Measurements from ENCODE around the gene ZNF219. TPM values are rescaled to one million over a fixed set of nuclear protein-coding genes. Genes with fewer than 3 reads are reported as not detected.
A peak's percentile ranks its signal among the peaks of the same experiment; 100 is the strongest.

The ZNF219 gene
- total and polyA plus RNA-seq, 2 of the 13 experiments (the other 11 are each of a cell fraction or from before 2014, with no cell fraction given), result 34.5 to 36.6 TPM

DNA sequence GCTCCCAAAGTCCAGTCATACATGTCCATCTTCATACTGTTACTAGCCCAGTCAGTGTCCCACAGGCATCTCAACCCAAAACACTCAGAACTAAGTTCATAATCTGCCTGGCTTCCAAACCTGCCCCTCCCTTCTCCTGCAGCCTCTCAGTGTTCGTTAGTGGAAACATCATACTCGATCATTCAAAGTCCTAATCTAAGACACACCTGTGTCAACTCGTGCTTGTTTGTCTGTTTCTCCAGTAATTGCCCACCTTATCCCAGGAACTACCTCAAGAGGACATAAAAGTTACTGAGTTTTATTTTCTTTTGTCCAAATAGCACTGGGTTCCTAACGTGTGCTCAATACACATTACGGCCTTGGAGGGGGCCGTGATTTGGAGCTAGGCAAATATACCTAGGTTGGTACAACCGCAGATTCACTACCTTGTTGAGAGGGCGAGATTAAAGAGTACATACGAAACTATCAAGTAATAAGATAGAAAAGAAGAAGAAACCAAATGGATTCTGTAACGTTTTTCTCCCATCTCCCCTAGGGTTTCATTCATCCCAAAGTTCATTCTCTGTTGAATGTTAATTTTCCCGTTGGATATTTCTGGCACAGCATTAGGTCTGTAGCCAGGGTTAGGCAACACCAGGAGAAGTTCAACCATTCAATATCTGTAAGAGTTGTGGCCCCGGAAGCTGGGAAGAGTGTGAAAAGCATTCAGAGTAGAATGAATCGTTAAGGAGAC, 37.7 kb downstream of the ZNF219 start:
- ChIA-PET CTCF (ENCODE audit: low intra/inter-chr PET ratio, low total read pairs) (interaction anchor here (1.7 to 1.9 kb wide), 2 partner anchors 46 kb away, joined by 4 to 5 read pairs; no protein-coding TSS in a partner anchor), POLR2A (interaction anchor here (1.2 to 2.8 kb wide), 10 partner anchors 9 to 46 kb away, joined by 4 to 59 read pairs (median 8); partner anchors contain the start of genes ARHGEF40, NDRG2 and ZNF219)
- Histone ChIP-seq H3K27ac (ENCODE audit: extremely low read length, insufficient read depth, low read length) (peak overlapping the region; percentile 71), H3K4me1 (ENCODE audit: insufficient read depth, low read length) (peaks cover 87% of the 10 kb centered on the region), H4K20me1 (ENCODE audit: insufficient read depth, low read length) (no peaks in the 10 kb centered on the region), H3K9ac (ENCODE audit: insufficient read depth, low read depth, low read length) (no peak overlapping the region), H3K9me3 (ENCODE audit: low read length) (no peaks in the 10 kb centered on the region), H3K4me3 (replicated peaks in 1 of 3; ENCODE audit: insufficient read depth in 1 of 3, low read depth in 2 of 3, low read length in 3 of 3) (peak overlapping the region; percentile 5 to 17 (median 11); a peak in 2 of 6 replicates), H3K36me3 (replicated peaks in 1 of 2; ENCODE audit: control insufficient read depth in 1 of 2, insufficient read depth in 2 of 2, low read length in 2 of 2) (no peaks in the 10 kb centered on the region), H3K4me2 (ENCODE audit: low read depth, low read length) (peak overlapping the region; percentile 59), H3K79me2 (ENCODE audit: insufficient read depth, low read length) (no peaks in the 10 kb centered on the region), H2AFZ (ENCODE audit: low read length) (peak overlapping the region; percentile 16), H3K27me3 (ENCODE audit: control insufficient read depth in 1 of 2, insufficient read depth in 2 of 2, low read length in 2 of 2) (no peaks in the 10 kb centered on the region)
- DNase-seq (ENCODE audit: low spot score), result no peak
- in situ Hi-C loops (cut with HindIII; ENCODE audit: extremely low pct_ligation_motif_present, low pct_unique_long_range_greater_than_20kb) (no loop called here), intact Hi-C loops (cut with micrococcal nuclease; ENCODE audit: unreplicated experiment) (no loop called here)
- no peak for FAIRE-seq
- WGBS (ENCODE audit: low lambda C conversion rate), result 15% methylated on average over 13 of the region's 13 CpGs
- ATAC-seq, result peak; percentile 59
- no TSS peak for BruUV-seq (replicated peaks)
- TF ChIP-seq SAP130 (CRISPR knock-in tag; IDR thresholded peaks at IDR 0.05; ENCODE audit: low read depth) (0 out of 2 replicates have a peak, but pooled peaks have one; percentile 19), ASH2L (IDR thresholded peaks at IDR 0.05; ENCODE audit: insufficient read length, low read depth, low read length) (peak; percentile 49), ZNF709 (CRISPR knock-in tag; IDR thresholded peaks at IDR 0.05) (0 out of 2 replicates have a peak, but pooled peaks have one; percentile 56), ZNF263 (CRISPR knock-in tag; IDR thresholded peaks at IDR 0.05) (no peak), DPF2 (CRISPR knock-in tag; IDR thresholded peaks at IDR 0.05; ENCODE audit: borderline replicate concordance, low read depth) (no peak), SALL1 (CRISPR knock-in tag; IDR thresholded peaks at IDR 0.05) (no peak), CEBPB (IDR thresholded peaks at IDR 0.05; ENCODE audit: borderline replicate concordance, low read depth, low read length) (peak; percentile 71; the same call in 1 of the 2 replicates), NR2C2 (CRISPR knock-in tag; IDR thresholded peaks at IDR 0.05; ENCODE audit: borderline replicate concordance) (no peak), IRX3 (CRISPR knock-in tag; IDR thresholded peaks at IDR 0.05; ENCODE audit: borderline replicate concordance, low read depth) (no peak)
- TF ChIP-seq, protein P1, sequence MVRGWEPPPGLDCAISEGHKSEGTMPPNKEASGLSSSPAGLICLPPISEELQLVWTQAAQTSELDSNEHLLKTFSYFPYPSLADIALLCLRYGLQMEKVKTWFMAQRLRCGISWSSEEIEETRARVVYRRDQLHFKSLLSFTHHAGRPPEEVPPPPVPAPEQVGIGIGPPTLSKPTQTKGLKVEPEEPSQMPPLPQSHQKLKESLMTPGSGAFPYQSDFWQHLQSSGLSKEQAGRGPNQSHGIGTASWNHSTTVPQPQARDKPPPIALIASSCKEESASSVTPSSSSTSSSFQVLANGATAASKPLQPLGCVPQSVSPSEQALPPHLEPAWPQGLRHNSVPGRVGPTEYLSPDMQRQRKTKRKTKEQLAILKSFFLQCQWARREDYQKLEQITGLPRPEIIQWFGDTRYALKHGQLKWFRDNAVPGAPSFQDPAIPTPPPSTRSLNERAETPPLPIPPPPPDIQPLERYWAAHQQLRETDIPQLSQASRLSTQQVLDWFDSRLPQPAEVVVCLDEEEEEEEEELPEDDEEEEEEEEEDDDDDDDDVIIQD (CRISPR knock-in tag; IDR thresholded peaks at IDR 0.05; ENCODE audit: low read depth), result no peak
- TF ChIP-seq, protein P2, sequence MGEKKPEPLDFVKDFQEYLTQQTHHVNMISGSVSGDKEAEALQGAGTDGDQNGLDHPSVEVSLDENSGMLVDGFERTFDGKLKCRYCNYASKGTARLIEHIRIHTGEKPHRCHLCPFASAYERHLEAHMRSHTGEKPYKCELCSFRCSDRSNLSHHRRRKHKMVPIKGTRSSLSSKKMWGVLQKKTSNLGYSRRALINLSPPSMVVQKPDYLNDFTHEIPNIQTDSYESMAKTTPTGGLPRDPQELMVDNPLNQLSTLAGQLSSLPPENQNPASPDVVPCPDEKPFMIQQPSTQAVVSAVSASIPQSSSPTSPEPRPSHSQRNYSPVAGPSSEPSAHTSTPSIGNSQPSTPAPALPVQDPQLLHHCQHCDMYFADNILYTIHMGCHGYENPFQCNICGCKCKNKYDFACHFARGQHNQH (CRISPR knock-in tag; IDR thresholded peaks at IDR 0.05), result no peak
- TF ChIP-seq, protein P3, sequence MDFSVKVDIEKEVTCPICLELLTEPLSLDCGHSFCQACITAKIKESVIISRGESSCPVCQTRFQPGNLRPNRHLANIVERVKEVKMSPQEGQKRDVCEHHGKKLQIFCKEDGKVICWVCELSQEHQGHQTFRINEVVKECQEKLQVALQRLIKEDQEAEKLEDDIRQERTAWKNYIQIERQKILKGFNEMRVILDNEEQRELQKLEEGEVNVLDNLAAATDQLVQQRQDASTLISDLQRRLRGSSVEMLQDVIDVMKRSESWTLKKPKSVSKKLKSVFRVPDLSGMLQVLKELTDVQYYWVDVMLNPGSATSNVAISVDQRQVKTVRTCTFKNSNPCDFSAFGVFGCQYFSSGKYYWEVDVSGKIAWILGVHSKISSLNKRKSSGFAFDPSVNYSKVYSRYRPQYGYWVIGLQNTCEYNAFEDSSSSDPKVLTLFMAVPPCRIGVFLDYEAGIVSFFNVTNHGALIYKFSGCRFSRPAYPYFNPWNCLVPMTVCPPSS (IDR thresholded peaks at IDR 0.05), result no peak
- TF ChIP-seq, protein P4, sequence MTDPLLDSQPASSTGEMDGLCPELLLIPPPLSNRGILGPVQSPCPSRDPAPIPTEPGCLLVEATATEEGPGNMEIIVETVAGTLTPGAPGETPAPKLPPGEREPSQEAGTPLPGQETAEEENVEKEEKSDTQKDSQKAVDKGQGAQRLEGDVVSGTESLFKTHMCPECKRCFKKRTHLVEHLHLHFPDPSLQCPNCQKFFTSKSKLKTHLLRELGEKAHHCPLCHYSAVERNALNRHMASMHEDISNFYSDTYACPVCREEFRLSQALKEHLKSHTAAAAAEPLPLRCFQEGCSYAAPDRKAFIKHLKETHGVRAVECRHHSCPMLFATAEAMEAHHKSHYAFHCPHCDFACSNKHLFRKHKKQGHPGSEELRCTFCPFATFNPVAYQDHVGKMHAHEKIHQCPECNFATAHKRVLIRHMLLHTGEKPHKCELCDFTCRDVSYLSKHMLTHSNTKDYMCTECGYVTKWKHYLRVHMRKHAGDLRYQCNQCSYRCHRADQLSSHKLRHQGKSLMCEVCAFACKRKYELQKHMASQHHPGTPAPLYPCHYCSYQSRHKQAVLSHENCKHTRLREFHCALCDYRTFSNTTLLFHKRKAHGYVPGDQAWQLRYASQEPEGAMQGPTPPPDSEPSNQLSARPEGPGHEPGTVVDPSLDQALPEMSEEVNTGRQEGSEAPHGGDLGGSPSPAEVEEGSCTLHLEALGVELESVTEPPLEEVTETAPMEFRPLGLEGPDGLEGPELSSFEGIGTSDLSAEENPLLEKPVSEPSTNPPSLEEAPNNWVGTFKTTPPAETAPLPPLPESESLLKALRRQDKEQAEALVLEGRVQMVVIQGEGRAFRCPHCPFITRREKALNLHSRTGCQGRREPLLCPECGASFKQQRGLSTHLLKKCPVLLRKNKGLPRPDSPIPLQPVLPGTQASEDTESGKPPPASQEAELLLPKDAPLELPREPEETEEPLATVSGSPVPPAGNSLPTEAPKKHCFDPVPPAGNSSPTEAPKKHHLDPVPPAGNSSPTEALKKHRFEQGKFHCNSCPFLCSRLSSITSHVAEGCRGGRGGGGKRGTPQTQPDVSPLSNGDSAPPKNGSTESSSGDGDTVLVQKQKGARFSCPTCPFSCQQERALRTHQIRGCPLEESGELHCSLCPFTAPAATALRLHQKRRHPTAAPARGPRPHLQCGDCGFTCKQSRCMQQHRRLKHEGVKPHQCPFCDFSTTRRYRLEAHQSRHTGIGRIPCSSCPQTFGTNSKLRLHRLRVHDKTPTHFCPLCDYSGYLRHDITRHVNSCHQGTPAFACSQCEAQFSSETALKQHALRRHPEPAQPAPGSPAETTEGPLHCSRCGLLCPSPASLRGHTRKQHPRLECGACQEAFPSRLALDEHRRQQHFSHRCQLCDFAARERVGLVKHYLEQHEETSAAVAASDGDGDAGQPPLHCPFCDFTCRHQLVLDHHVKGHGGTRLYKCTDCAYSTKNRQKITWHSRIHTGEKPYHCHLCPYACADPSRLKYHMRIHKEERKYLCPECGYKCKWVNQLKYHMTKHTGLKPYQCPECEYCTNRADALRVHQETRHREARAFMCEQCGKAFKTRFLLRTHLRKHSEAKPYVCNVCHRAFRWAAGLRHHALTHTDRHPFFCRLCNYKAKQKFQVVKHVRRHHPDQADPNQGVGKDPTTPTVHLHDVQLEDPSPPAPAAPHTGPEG (CRISPR knock-in tag; IDR thresholded peaks at IDR 0.05), result no peak

All from HepG2 (cell line).